ENCODE results near the gene LBHD2.

- no peak for TF ChIP-seq CTCF (IDR thresholded peaks at IDR 0.05)
- TF ChIP-seq EZH2 (IDR thresholded peaks at IDR 0.05; ENCODE audit: borderline replicate concordance, insufficient read depth, low read depth, low read length, poor library complexity, severe bottlenecking), result no peak
Measured at GRCh38 chr14:103135333-103136260, 51.6 kb downstream of the LBHD2 start.
